ENCODE data around the gene MMS19.

MMS19 gene

GRCh38 chr10:97465982-97466381 is 32.2 kb downstream of the MMS19 start:
- TF ChIP-seq CTCF (conservative IDR thresholded peaks at IDR 0.05; ENCODE audit: low read depth): no peak
- POLR2A ChIA-PET (ENCODE audit: low non-redundant PET): interaction anchor here (0.6 kb wide), 1 partner anchor 179 kb away, joined by 7 read pairs; no protein-coding TSS in a partner anchor
- H3K27ac ChIP-seq: peak overlapping the region; percentile 68
- CTCF ChIA-PET: interaction anchor here (1.0 to 3.9 kb wide), 3 partner anchors 88 to 147 kb away, joined by 4 to 18 read pairs (median 8); no protein-coding TSS in a partner anchor
- no peak for DNase-seq (ENCODE audit: low spot score)

DNA sequence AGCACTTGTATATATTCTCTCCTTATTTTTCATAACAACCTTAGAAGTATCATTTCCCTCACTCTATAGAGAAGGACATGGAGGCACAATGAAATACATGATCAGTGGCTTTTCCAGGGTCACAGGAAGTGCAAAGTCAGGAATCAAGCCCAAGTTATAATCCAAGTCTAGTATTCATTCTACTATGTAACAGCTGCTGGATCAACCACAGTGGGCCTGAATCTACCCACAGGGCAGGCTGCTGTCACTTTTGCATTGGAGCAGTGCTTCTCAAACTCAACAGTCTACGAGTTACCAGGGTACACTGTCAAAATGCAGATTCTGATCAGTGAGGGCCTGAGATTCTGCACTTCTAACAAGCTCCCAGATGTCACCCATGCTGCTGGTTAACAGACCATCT is 34.0 kb downstream of the MMS19 start:
- ChIA-PET POLR2A (ENCODE audit: low non-redundant PET) (no interaction called here), CTCF (interaction anchor here (0.6 to 3.9 kb wide), 9 partner anchors 11 to 213 kb away, joined by 3 to 18 read pairs (median 5); partner anchors contain the start of gene HOGA1)
- DNase-seq (ENCODE audit: low spot score): no peak
- TF ChIP-seq CTCF (conservative IDR thresholded peaks at IDR 0.05; ENCODE audit: low read depth): no peak
- peak overlapping the region; percentile 68 for H3K27ac ChIP-seq

GRCh38 chr10:97463363-97464132 is 34.7 kb downstream of the MMS19 start:
- TF ChIP-seq CTCF (conservative IDR thresholded peaks at IDR 0.05; ENCODE audit: low read depth): peak; percentile 82
- peak overlapping the region; percentile 54 for H3K27ac ChIP-seq
- DNase-seq (ENCODE audit: low spot score): peak; percentile 77
- POLR2A ChIA-PET (ENCODE audit: low non-redundant PET): no interaction called here
- CTCF ChIA-PET: interaction anchor here (0.6 to 3.9 kb wide), 8 partner anchors 10 to 181 kb away, joined by 3 to 18 read pairs (median 5); partner anchors contain the start of gene HOGA1

DNA sequence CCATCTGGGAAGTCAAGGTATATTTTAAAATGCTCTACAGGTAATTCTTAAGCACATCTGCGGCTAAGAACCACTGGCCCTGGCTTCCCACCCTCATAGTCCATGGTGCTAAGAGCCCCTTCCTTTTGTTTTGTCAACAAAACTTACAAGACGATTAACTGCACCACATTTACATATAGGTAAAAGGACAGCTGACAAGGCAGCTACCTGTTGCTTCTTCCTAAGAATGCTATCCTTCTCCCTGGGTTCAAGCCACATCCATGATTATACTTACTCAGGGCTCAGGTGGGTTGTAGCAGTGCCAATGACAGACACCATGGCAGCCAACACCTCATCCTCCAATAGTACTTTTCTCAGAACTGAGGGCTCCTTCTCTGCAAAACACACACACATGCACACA is 35.9 kb downstream of the MMS19 start:
- CTCF ChIA-PET: interaction anchor here (0.7 kb wide), 1 partner anchor 180 kb away, joined by 4 read pairs; no protein-coding TSS in a partner anchor
- no peak for TF ChIP-seq CTCF (conservative IDR thresholded peaks at IDR 0.05; ENCODE audit: low read depth)
- POLR2A ChIA-PET (ENCODE audit: low non-redundant PET): no interaction called here
- no peak overlapping the region for H3K27ac ChIP-seq
- no peak for DNase-seq (ENCODE audit: low spot score)

- ChIA-PET CTCF (interaction anchor here (0.6 to 1.1 kb wide), 4 partner anchors 12 to 295 kb away, joined by 3 to 6 read pairs (median 4); no protein-coding TSS in a partner anchor), POLR2A (ENCODE audit: low non-redundant PET) (no interaction called here)
- DNase-seq (ENCODE audit: low spot score): no peak
- TF ChIP-seq CTCF (conservative IDR thresholded peaks at IDR 0.05; ENCODE audit: low read depth): no peak
- peak overlapping the region; percentile 12; the same call in 1 of the 2 replicates for H3K27ac ChIP-seq
Measured at GRCh38 chr10:97459933-97460332, 38.3 kb downstream of the MMS19 start.

DNA sequence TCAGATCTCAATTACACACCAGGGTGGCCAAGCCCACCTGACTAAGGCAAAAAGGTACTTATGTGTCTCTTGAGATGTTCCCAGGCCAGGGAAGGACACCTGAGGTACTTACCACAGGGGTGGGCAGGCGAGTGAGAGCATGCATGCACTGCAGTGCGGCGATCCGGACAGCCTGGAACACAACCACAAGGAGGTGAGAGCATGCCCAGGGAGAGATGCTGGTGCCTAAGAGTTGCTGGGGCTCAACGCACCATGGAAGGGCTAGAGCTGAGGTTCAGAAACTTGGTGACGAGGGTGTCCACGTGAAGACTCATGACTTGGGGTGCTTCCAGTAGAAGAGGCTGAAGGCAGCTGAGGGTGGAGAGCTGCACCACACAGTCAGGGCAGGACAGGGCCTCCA is 39.1 kb downstream of the MMS19 start:
- no peak for TF ChIP-seq CTCF (conservative IDR thresholded peaks at IDR 0.05; ENCODE audit: low read depth)
- H3K27ac ChIP-seq: 0 out of 2 replicates have a peak overlapping the region, but pooled peaks have one; percentile 7
- ChIA-PET CTCF (interaction anchor here (1.1 kb wide), 1 partner anchor 152 kb away, joined by 6 read pairs; no protein-coding TSS in a partner anchor), POLR2A (ENCODE audit: low non-redundant PET) (no interaction called here)
- no peak for DNase-seq (ENCODE audit: low spot score)
